Spinal cord (tissue), 10 donors: ENCODE results near the gene CKS2. TPM values are rescaled to one million over a fixed set of nuclear protein-coding genes. Genes with fewer than 3 reads are reported as not detected.
A peak's percentile ranks its signal among the peaks of the same experiment; 100 is the strongest.
"Not testable (repeated sequence)": the region's sequence is repeated elsewhere in the genome, so short reads cannot be mapped to it uniquely, and the experiment has no call there.

ENCODE experiments used
- DNase-seq, 6 donors: peaks; one replicate each; pipeline versions ENCODE4 v3.0.0 to v3.0.0-alpha.2; 2013 to 2015; ENCODE audit warnings: low spot score in 6 of 6, low read depth in 4 of 6
- H3K27ac ChIP-seq: one replicate; pipeline ENCODE4 v1.5.1; 2013; ENCODE audit warnings: low read depth, low read length, control low read depth
- H3K27me3 ChIP-seq: one replicate; pipeline ENCODE4 v1.6.1; 2013; ENCODE audit warnings: low read length; ENCODE audit not compliant: control insufficient read depth, insufficient read depth
- H3K36me3 ChIP-seq: one replicate; pipeline ENCODE4 v1.6.1; 2013; ENCODE audit warnings: low read length; ENCODE audit not compliant: control insufficient read depth, insufficient read depth
- H3K4me1 ChIP-seq: one replicate; pipeline ENCODE4 v1.6.1; 2013; ENCODE audit warnings: low read length; ENCODE audit not compliant: control insufficient read depth, insufficient read depth
- H3K4me3 ChIP-seq: one replicate; pipeline ENCODE4 v1.5.1; 2013; ENCODE audit warnings: low read depth, low read length, control low read depth
- H3K9me3 ChIP-seq: one replicate; pipeline ENCODE4 v1.6.1; 2013; ENCODE audit warnings: low read length; ENCODE audit not compliant: control insufficient read depth, insufficient read depth
- WGBS: methylation state at CpG from one replicate; pipeline ENCODE4 v1.1.5; 2013; ENCODE audit warnings: missing lambda C conversion rate; ENCODE audit not compliant: insufficient coverage; 5-methylcytosine and 5-hydroxymethylcytosine counted together
- long read RNA-seq, 4 donors: transcript quantifications; one replicate each; lab custom pipeline, GENCODE V29; 2026
- polyA plus RNA-seq, 2 donors: library from polyadenylated mRNA; unstranded; fragments of 120-200 nt; gene quantifications; one replicate each; pipeline ENCODE4 v1.2.1, GENCODE V29; 2013; ENCODE audit not compliant: insufficient read length in 2 of 2
- total RNA-seq, 2 donors: library from RNA; depleted of rRNA in 1 of 2; stranded (reverse); fragments of 120-200 nt in 1 of 2; fragments of >200 nt in 1 of 2; gene quantifications; one replicate each; pipeline versions ENCODE4 v1.2.3 to v1.2.4, GENCODE V29; 2013 to 2014
- donor health status: healthy.

Gene CKS2
- total RNA-seq (10 to 100 TPM; 37.1 to 43.4 TPM), polyA plus RNA-seq (10 to 100 TPM; 46.2 to 47.7 TPM)
- long read RNA-seq, donor 1, transcript CKS2-201 (3 exons, 613 nt), result major isoform, 49 of 49 reads
- long read RNA-seq, donor 1, partial matches to known transcripts, result 0 of 49 reads
- long read RNA-seq, donor 1, other reads (novel, unspliced or antisense), result 0 of 49 reads
- long read RNA-seq, donor 2, transcript CKS2-201 (3 exons, 613 nt), result major isoform, 12 of 12 reads
- long read RNA-seq, donor 2, partial matches to known transcripts, result 0 of 12 reads
- long read RNA-seq, donor 2, other reads (novel, unspliced or antisense), result 0 of 12 reads
- long read RNA-seq, donor 3, transcript CKS2-201 (3 exons, 613 nt), result major isoform, 15 of 15 reads
- long read RNA-seq, donor 3, partial matches to known transcripts, result 0 of 15 reads
- long read RNA-seq, donor 3, other reads (novel, unspliced or antisense), result 0 of 15 reads
- long read RNA-seq, donor 4, transcript CKS2-201 (3 exons, 613 nt), result major isoform, 165 of 179 reads
- long read RNA-seq, donor 4, partial matches to known transcripts, result 14 of 179 reads
- long read RNA-seq, donor 4, other reads (novel, unspliced or antisense), result 0 of 179 reads

- Histone ChIP-seq H3K4me3 (peak within 1 kb of the TSS; percentile 69), H3K36me3 (peaks cover 5% of the 10 kb centered on the region), H3K27ac (peak within 1 kb of the TSS; percentile 97), H3K27me3 (no peaks in the 10 kb centered on the region), H3K9me3 (no peaks in the 10 kb centered on the region), H3K4me1 (peaks cover 10% of the 10 kb centered on the region)
- under 1% methylated on average over 86 of the region's 86 CpGs for WGBS
- peak; percentile 100 for DNase-seq
Observed at GRCh38 chr9:89310475-89311345, at the start of gene CKS2. Gene CKS2 (plus strand): TSS chr9:89311195. CDS start chr9:89311293, 98 bp downstream.

- H3K4me1 ChIP-seq, result no peaks in the 10 kb centered on the region
- no peak overlapping the region for H3K4me3 ChIP-seq
- WGBS, result no CpG with 5 or more reads among the region's 3 CpGs
- DNase-seq, result no peak
- no peaks in the 10 kb centered on the region for H3K36me3 ChIP-seq
- H3K27ac ChIP-seq, result no peak overlapping the region
- H3K27me3 ChIP-seq, result no peaks in the 10 kb centered on the region
- H3K9me3 ChIP-seq, result peaks cover 3% of the 10 kb centered on the region
Observed at GRCh38 chr9:89273528-89274279, 37.3 kb upstream of the CKS2 start.

- no peak for DNase-seq
- Histone ChIP-seq H3K4me3 (no peak overlapping the region), H3K27me3 (no peaks in the 10 kb centered on the region), H3K36me3 (no peaks in the 10 kb centered on the region), H3K27ac (no peak overlapping the region), H3K4me1 (no peaks in the 10 kb centered on the region), H3K9me3 (peaks cover 3% of the 10 kb centered on the region)
- 83% methylated on average over 1 of the region's 5 CpGs for WGBS
Observed at GRCh38 chr9:89274838-89275237, 36.2 kb upstream of the CKS2 start.

GRCh38 chr9:89276040-89276439 is 35.0 kb upstream of the CKS2 start:
- not testable (repeated sequence) for H3K9me3 ChIP-seq, H3K36me3 ChIP-seq, H3K27ac ChIP-seq, DNase-seq, H3K4me3 ChIP-seq, H3K27me3 ChIP-seq, H3K4me1 ChIP-seq
- WGBS, result 93% methylated on average over 1 of the region's 2 CpGs

- H3K27me3 ChIP-seq, result no peaks in the 10 kb centered on the region
- no peak overlapping the region for H3K27ac ChIP-seq
- H3K4me3 ChIP-seq, result no peak overlapping the region
- H3K4me1 ChIP-seq, result peaks cover 2% of the 10 kb centered on the region
- DNase-seq, result no peak
- WGBS, result 83% methylated on average over 1 of the region's 2 CpGs
- no peaks in the 10 kb centered on the region for H3K36me3 ChIP-seq
- H3K9me3 ChIP-seq, result peaks cover 3% of the 10 kb centered on the region
Observed at GRCh38 chr9:89277043-89277442, 34.0 kb upstream of the CKS2 start.

- no peak for DNase-seq
- H3K4me3 ChIP-seq, result no peak overlapping the region
- H3K9me3 ChIP-seq, result peaks cover 3% of the 10 kb centered on the region
- H3K27ac ChIP-seq, result no peak overlapping the region
- H3K27me3 ChIP-seq, result no peaks in the 10 kb centered on the region
- peaks cover 5% of the 10 kb centered on the region for H3K4me1 ChIP-seq
- no peaks in the 10 kb centered on the region for H3K36me3 ChIP-seq
Observed at GRCh38 chr9:89277454-89277853, 33.5 kb upstream of the CKS2 start.

- H3K4me3 ChIP-seq, result no peak overlapping the region
- no peak for DNase-seq
- no peak overlapping the region for H3K27ac ChIP-seq
- H3K27me3 ChIP-seq, result no peaks in the 10 kb centered on the region
- H3K9me3 ChIP-seq, result peaks cover 3% of the 10 kb centered on the region
- H3K36me3 ChIP-seq, result no peaks in the 10 kb centered on the region
- peaks cover 5% of the 10 kb centered on the region for H3K4me1 ChIP-seq
- no CpG with 5 or more reads among the region's 2 CpGs for WGBS
Observed at GRCh38 chr9:89278551-89278950, 32.4 kb upstream of the CKS2 start.

GRCh38 chr9:89278997-89279739 is 31.8 kb upstream of the CKS2 start:
- H3K9me3 ChIP-seq, result peaks cover 2% of the 10 kb centered on the region
- H3K27ac ChIP-seq, result no peak overlapping the region
- peak; percentile 38 to 95 (median 71) for DNase-seq
- peaks cover 5% of the 10 kb centered on the region for H3K4me1 ChIP-seq
- no peaks in the 10 kb centered on the region for H3K27me3 ChIP-seq
- no peak overlapping the region for H3K4me3 ChIP-seq
- no peaks in the 10 kb centered on the region for H3K36me3 ChIP-seq
- WGBS, result 44% methylated on average over 2 of the region's 5 CpGs
